ENCODE measurements around the gene BSDC1.
"Not testable (repeated sequence)": the region's sequence is repeated elsewhere in the genome, so short reads cannot be mapped to it uniquely, and the experiment has no call there.

The BSDC1 gene

GRCh38 chr1:32394141-32394889 lies at the start of gene BSDC1:
BSDC1 (minus strand) TSS chr1:32394441; CDS start chr1:32394414, 27 bp downstream.
- H3K4me3 ChIP-seq (ENCODE audit: low read depth, low read length): peak within 1 kb of the TSS; percentile 86

DNA sequence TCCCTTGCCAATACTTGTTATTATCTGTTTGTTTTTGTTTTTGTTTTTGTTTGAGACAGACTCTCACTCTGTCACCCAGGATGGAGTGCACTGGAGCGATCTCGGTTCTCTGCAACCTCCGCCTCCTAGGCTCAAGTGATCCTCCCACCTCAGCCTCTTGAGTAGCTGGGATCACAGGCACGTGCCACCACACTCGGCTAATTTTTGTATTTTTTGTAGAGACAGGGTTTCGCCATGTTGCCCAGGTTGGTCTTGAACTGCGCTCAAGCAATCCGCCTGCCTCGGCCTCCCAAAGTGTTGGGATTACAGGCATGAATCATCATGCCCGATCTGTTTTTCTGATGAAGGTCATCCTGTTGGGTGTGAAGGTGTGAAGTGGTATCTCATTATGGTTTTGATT lies 47.2 kb upstream of the BSDC1 start:
- not testable (repeated sequence) for H3K4me3 ChIP-seq (ENCODE audit: low read depth, low read length); DNase-seq (ENCODE audit: low read depth)

More at GRCh38 chr1:32394141-32394889, at the start of gene BSDC1:
- DNase-seq (ENCODE audit: low read depth): peak; percentile 91

DNA sequence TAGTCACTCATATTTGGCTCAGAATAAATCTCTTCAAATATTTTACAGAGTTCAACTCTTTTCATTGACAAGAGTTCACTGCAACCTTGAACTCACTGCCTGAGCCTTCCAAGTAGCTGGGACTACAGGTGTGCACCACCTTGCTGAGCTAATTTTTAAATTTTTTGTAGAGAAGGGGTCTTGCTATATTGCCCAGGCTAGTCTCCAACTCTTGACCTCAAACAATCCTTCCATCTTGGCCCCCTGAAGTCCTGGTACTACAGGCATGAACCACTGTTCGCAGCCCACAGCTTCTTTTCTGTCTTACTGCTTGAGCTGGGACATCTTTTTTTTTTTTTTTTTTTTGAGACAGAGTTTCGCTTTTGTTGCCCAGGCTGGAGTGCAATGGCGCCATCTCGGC lies 44.5 kb upstream of the BSDC1 start:
- DNase-seq (ENCODE audit: low read depth); H3K4me3 ChIP-seq (ENCODE audit: low read depth, low read length): not testable (repeated sequence)

- no peak overlapping the region for H3K4me3 ChIP-seq (ENCODE audit: low read depth, low read length)
- DNase-seq (ENCODE audit: low read depth): no peak
Measured at GRCh38 chr1:32438136-32438535, 43.9 kb upstream of the BSDC1 start.

DNA sequence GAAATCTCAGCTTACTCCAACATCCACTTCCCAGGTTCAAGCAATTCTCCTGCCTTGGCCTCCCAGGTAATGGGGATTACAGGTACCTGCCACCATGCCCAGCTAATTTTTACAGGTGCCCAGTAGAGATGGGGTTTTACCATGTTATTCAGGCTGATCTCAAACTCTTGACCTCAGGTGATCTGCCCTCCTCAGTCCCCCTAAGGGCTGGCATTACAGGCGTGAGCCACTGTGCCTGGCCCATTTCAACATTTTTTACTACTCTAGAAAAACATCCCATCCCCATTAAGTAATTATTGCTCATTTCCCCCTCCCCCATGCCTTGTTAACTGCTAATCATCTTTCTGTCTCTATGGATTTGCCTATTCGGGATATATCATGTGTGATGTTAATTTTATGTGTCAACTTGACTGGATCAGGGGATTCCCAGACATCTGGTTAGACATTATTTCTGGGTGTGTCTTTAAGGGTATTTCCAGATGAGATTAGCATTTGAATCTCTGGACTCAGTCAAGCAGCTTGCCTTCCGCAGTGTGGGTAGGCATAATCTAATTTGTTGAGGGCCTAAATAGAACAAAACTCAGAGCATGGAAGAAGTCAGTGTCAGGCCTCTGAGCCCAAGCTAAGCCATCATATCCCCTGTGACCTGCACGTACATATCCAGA lies 37.6 kb upstream of the BSDC1 start:
- no peak for DNase-seq (ENCODE audit: low read depth)
- no peak overlapping the region for H3K4me3 ChIP-seq (ENCODE audit: low read depth, low read length)

- no peak for DNase-seq (ENCODE audit: low read depth)
- H3K4me3 ChIP-seq (ENCODE audit: low read depth, low read length): peak overlapping the region; percentile 37
Measured at GRCh38 chr1:32427264-32427963, 33.2 kb upstream of the BSDC1 start.

- DNase-seq (ENCODE audit: low read depth): no peak
- H3K4me3 ChIP-seq (ENCODE audit: low read depth, low read length): peak overlapping the region; percentile 37
Measured at GRCh38 chr1:32426489-32427255, 32.4 kb upstream of the BSDC1 start.

DNA sequence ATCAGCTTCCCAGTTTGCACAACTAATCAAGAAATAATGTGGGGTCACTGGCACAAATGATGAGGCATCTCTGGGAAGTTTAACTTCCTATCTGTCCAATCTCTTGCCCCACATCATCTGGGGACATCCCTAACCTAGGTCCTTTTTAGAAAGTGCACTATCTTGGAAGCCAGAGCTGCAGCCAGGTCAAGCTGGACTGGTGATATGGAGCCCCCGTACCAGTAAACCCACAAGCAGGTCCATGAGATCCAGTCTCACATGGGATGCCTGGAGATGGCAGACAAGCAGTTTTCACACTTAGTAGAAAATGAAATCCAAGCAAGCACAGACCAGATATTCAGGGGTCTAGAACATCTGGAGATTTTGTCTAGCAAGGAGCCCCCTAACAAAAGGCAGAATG lies 27.5 kb upstream of the BSDC1 start:
- H3K4me3 ChIP-seq (ENCODE audit: low read depth, low read length): no peak overlapping the region
- no peak for DNase-seq (ENCODE audit: low read depth)

- no peak overlapping the region for H3K4me3 ChIP-seq (ENCODE audit: low read depth, low read length)
- no peak for DNase-seq (ENCODE audit: low read depth)
Measured at GRCh38 chr1:32414186-32414886, 20.1 kb upstream of the BSDC1 start.

DNA sequence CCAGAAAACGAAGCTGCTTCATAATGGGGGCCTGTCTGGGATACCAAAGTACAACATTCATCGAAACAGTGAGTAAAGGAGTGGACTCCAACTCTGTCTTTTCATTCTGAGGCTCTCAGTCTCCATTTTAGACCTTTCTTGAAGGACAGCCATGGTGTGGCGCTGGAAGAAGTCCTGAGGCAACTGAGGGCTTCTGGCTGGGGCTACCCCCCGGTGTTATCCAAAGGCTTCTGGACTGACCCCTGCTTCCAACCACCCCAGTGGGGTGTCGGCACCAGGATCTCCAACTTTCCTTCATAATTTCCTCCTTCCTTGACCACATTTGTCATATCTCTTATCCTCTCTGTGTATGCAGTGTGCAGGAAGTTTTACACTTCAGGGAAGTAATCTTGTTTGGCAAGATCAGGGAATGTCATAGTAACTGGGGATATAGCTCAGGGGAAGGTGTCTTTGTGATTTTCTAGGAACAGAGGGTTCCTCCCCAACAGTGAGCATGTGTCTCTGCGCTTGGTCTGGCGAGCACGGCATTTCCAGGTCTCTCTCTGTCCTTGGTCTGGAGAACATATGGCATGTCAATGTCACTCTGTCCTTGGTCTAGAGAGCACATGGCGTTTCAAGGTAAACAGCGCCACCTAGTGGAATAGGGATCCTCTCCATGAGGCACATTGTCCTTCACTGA lies 19.4 kb upstream of the BSDC1 start:
- no peak for DNase-seq (ENCODE audit: low read depth)
- no peak overlapping the region for H3K4me3 ChIP-seq (ENCODE audit: low read depth, low read length)

DNA sequence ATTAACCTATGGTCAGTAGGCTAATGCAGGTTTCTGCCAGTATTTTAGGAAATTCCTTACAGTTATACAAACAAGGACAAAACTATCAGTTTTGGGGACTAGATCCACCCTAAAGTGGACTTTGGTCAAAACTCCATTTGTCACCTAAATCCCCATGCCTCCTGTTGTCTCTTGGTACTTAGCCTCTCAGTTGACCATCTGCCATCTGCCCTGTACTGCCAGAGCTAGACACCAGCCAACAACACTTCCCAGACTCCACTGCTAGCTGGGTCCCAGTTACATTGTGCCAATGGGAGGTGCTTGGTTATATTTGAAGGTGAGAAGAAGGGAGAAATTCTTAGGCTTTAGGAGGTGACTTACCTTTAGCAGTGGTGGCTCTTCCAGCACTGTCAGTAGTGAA lies 17.0 kb upstream of the BSDC1 start:
- no peak overlapping the region for H3K4me3 ChIP-seq (ENCODE audit: low read depth, low read length)
- no peak for DNase-seq (ENCODE audit: low read depth)

GRCh38 chr1:32406629-32407111 lies 12.4 kb upstream of the BSDC1 start:
- no peak overlapping the region for H3K4me3 ChIP-seq (ENCODE audit: low read depth, low read length)

DNA sequence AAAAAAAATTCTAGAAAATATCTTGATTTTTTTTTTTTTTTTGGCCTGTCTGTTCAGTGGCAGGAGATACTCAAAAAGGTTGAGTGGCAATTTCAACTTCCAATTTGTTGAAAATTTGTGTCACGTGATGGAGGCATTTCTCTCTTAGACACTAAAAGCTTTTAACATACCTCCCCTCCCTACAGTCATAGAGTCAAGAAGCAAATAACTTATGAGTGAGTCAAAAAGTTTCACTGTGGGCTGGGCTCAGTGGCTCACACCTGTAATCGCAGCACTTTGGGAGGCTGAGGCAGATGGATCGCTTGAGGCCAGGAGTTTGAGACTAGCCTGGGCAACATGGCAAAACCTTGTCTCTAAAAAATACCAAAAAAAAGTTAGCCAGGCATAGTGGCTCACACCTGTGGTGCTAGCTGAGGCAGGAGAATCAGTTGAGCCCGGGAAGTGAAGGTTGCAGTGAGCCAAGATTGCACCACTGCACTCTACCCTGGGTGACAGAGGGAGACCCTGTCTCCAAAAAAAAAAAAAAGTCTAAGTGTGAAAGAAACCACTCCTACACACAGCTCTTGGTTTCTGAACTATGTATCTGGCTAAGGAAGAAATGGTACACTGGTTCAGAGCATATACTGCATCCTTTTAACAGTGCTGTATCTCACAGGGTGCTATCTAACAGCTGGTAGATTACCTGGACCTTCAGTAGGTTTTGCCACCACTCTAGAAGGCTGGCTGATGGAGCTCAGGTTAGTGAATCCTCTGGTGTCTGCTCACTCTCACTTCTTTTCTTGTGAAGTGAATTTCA lies 11.6 kb upstream of the BSDC1 start:
- no peak for DNase-seq (ENCODE audit: low read depth)
- no peak overlapping the region for H3K4me3 ChIP-seq (ENCODE audit: low read depth, low read length)

More at GRCh38 chr1:32406629-32407111, 12.4 kb upstream of the BSDC1 start:
- no peak for DNase-seq (ENCODE audit: low read depth)

DNA sequence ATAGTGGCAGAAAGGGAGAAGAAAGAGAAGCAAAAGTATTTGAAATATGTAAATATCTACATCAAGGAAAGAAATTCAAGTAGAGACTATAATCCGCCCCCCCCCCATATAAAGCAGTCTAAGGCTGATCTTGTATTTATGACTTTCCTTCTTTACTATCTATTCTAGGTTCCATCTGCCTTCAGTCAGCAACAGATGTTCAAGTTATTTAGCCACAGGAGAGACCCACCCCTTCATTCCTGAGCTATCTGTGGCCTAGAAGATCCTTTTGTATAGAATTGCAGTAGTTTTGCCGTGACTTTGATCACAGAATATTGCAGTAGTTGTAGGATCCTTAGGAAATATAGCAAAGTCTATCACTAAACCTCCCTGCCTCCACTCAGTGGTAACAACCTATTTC lies 10.7 kb upstream of the BSDC1 start:
- H3K4me3 ChIP-seq (ENCODE audit: low read depth, low read length): no peak overlapping the region
- DNase-seq (ENCODE audit: low read depth): no peak

- peak; percentile 52 for DNase-seq (ENCODE audit: low read depth)
- no peak overlapping the region for H3K4me3 ChIP-seq (ENCODE audit: low read depth, low read length)
Measured at GRCh38 chr1:32400876-32401631, 6.8 kb upstream of the BSDC1 start.

- no peak overlapping the region for H3K4me3 ChIP-seq (ENCODE audit: low read depth, low read length)
- DNase-seq (ENCODE audit: low read depth): no peak
Measured at GRCh38 chr1:32399843-32400242, 5.6 kb upstream of the BSDC1 start.

- H3K4me3 ChIP-seq (ENCODE audit: low read depth, low read length): no peak overlapping the region
- no peak for DNase-seq (ENCODE audit: low read depth)
Measured at GRCh38 chr1:32398401-32398800, 4.2 kb upstream of the BSDC1 start.

Data from skeletal muscle cell (primary cell).